Measurements from ENCODE around the gene HTATSF1.

DNA sequence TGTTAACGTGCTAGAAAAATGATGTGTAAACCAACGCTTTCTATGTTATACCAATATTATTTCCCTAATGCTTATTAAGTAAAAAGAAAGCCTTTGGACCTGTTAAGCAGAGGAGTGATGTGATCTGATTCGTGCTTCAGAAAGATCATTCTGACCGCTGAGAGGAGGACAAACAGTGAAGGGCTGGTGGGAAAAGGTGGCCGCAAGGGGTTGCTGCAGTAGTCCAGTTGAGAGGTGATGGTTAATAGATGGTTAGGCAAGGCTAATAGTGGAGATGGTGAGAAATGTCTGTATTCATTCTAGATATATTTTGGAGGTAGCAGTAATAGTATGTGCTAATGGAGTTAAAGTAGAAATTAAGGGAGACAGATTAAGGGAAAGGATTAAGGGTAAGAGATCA lies 21.7 kb downstream of the HTATSF1 start:
- TF ChIP-seq, protein P1, sequence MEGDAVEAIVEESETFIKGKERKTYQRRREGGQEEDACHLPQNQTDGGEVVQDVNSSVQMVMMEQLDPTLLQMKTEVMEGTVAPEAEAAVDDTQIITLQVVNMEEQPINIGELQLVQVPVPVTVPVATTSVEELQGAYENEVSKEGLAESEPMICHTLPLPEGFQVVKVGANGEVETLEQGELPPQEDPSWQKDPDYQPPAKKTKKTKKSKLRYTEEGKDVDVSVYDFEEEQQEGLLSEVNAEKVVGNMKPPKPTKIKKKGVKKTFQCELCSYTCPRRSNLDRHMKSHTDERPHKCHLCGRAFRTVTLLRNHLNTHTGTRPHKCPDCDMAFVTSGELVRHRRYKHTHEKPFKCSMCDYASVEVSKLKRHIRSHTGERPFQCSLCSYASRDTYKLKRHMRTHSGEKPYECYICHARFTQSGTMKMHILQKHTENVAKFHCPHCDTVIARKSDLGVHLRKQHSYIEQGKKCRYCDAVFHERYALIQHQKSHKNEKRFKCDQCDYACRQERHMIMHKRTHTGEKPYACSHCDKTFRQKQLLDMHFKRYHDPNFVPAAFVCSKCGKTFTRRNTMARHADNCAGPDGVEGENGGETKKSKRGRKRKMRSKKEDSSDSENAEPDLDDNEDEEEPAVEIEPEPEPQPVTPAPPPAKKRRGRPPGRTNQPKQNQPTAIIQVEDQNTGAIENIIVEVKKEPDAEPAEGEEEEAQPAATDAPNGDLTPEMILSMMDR (conservative IDR thresholded peaks at IDR 0.05; ENCODE audit: low read length) = no peak
- no peak for TF ChIP-seq EZH2phosphoT487 (IDR thresholded peaks at IDR 0.05; ENCODE audit: borderline replicate concordance)
